SH-SY5Y (cell line): ENCODE results near the gene TMEM231.

ENCODE experiments used
- GATA2 ChIP-seq: IDR thresholded peaks from 2 replicates; pipeline ENCODE4 v1.6.1; 2011; ENCODE audit warnings: mild to moderate bottlenecking, low read depth, low read length
- GATA3 ChIP-seq: IDR thresholded peaks from 2 replicates; pipeline ENCODE4 v1.6.1; 2011; ENCODE audit warnings: low read depth, mild to moderate bottlenecking, low read length, moderate library complexity

- TF ChIP-seq GATA3 (no peak), GATA2 (no peak)
Measured at GRCh38 chr16:75576384-75576811, 20.3 kb upstream of the TMEM231 start.
